Nephron progenitor cell (in vitro differentiated cells): ENCODE data around the gene RECQL.

ENCODE experiments used
- DNase-seq: peaks from one replicate; pipeline ENCODE4 v3.0.0; 2021
- H3K27ac Mint-ChIP-seq: 2 replicates; pipeline ENCODE4 v1.8.0; 2021; ENCODE audit warnings: mild to moderate bottlenecking, moderate library complexity, mixed read lengths
- H3K27me3 Mint-ChIP-seq: 2 replicates; pipeline ENCODE4 v1.8.0; 2021; ENCODE audit warnings: mild to moderate bottlenecking, low read depth, mixed read lengths; ENCODE audit not compliant: poor library complexity
- H3K36me3 Mint-ChIP-seq: 2 replicates; pipeline ENCODE4 v1.8.0; 2021; ENCODE audit warnings: low read depth, mixed read lengths
- H3K4me1 Mint-ChIP-seq: 2 replicates; pipeline ENCODE4 v1.8.0; 2021; ENCODE audit warnings: mixed read lengths
- H3K4me3 Mint-ChIP-seq: 2 replicates; pipeline ENCODE4 v1.8.0; 2021; ENCODE audit warnings: mild to moderate bottlenecking, moderate library complexity, mixed read lengths
- H3K9me3 Mint-ChIP-seq: 2 replicates; pipeline ENCODE4 v1.8.0; 2021; ENCODE audit warnings: mild to moderate bottlenecking, moderate library complexity, mixed read lengths
- TF ChIP-seq, protein P1 (sequence below): fragments of 200-600 bp; sonication (generic); IDR thresholded peaks from 2 replicates; pipeline ENCODE4 v1.5.0; 2021; ENCODE audit warnings: antibody characterized with exemption

The RECQL gene

DNA sequence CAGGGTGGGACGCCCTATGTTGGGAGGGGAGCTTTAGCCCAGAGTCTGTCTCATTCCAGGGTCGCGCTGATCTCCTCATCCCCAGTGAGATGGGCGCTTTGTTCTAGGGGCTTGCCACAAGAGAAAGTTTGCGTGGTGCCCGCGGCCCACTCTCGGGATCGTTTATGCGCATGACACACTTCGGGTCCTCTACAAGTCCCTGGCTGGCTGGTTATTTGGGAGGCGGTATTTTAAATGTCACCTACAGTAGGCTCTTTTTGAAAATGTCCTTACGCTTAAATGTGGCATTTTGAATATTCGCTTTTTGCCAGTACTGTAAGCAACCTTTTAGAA is 695 bp upstream of the RECQL start:
- TF ChIP-seq, protein P1, sequence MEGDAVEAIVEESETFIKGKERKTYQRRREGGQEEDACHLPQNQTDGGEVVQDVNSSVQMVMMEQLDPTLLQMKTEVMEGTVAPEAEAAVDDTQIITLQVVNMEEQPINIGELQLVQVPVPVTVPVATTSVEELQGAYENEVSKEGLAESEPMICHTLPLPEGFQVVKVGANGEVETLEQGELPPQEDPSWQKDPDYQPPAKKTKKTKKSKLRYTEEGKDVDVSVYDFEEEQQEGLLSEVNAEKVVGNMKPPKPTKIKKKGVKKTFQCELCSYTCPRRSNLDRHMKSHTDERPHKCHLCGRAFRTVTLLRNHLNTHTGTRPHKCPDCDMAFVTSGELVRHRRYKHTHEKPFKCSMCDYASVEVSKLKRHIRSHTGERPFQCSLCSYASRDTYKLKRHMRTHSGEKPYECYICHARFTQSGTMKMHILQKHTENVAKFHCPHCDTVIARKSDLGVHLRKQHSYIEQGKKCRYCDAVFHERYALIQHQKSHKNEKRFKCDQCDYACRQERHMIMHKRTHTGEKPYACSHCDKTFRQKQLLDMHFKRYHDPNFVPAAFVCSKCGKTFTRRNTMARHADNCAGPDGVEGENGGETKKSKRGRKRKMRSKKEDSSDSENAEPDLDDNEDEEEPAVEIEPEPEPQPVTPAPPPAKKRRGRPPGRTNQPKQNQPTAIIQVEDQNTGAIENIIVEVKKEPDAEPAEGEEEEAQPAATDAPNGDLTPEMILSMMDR, result no peak
- no peak for DNase-seq
- Mint-ChIP-seq H3K36me3 (peaks cover 8% of the 10 kb centered on the region), H3K27ac (no peak overlapping the region), H3K9me3 (no peaks in the 10 kb centered on the region), H3K27me3 (no peaks in the 10 kb centered on the region), H3K4me1 (peaks cover 23% of the 10 kb centered on the region), H3K4me3 (no peak overlapping the region)

DNA sequence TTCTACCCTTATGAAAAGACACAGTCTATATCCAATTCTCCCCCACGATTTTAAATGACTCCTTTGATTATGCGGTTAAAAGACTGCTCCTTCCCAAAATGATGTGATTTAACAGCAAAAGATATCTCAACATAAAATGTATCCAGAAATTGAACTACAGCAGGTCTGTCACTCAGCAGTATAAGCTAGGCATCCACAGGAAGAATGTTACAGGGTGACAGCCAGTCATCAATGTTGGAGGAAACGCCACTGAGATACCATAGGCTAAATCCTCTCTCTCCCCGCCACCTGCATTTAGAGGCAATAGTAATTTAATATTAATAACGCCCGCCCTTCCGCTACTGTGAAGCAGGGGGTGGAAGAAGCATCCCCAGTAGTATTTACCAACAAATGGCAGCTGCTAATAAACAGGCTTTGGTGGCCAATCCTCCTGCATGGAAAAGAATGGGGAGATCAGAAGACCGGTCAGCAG is 613 bp downstream of the RECQL start:
- Mint-ChIP-seq H3K4me3 (no peak overlapping the region), H3K4me1 (peaks cover 23% of the 10 kb centered on the region), H3K9me3 (no peaks in the 10 kb centered on the region), H3K27ac (no peak overlapping the region), H3K27me3 (no peaks in the 10 kb centered on the region), H3K36me3 (peaks cover 8% of the 10 kb centered on the region)
- TF ChIP-seq, protein P1, result no peak
- DNase-seq, result no peak

DNA sequence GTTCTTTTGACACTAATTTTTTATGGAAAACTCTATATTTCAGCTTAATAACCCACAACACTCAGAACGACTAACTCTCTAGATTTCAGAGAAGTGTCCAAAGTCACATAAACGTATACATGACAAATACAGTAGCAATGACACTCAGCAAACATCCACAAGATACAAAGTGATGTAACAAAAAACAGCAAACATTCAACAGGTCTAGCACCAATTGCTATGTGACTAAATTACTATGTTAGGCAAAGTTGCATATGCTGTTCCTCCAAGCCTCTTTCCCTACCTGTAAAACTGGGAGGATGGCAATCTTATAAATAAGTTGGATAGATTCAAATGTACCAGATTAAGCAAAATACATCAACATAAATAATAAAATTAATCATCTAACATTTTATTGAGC is 1.7 kb downstream of the RECQL start:
- Mint-ChIP-seq H3K4me3 (no peak overlapping the region), H3K36me3 (peaks cover 11% of the 10 kb centered on the region), H3K27ac (no peak overlapping the region), H3K4me1 (peaks cover 23% of the 10 kb centered on the region), H3K27me3 (no peaks in the 10 kb centered on the region), H3K9me3 (no peaks in the 10 kb centered on the region)
- TF ChIP-seq, protein P1, result no peak
- DNase-seq, result no peak

DNA sequence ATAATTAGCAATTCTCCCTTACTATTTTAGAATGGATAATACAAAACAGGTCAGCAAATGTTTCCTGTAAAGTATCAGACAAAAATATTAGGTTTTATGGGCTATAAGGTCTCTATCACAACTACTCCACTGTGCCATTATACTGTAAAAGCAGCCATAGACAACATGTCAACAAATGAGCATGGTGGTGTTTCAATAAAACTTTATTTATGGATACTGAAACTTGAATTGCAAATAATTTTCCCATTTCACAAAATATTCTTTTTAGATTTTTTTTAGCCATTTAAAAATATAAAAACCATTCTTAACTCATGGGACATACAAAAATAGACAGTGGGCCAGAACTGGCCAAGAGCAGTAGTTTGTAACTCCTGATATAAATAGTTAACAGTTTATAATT is 15.4 kb downstream of the RECQL start:
- Mint-ChIP-seq H3K27me3 (no peaks in the 10 kb centered on the region), H3K27ac (no peak overlapping the region), H3K9me3 (no peaks in the 10 kb centered on the region), H3K36me3 (peaks cover 28% of the 10 kb centered on the region), H3K4me3 (no peak overlapping the region), H3K4me1 (no peaks in the 10 kb centered on the region)
- DNase-seq, result no peak
- TF ChIP-seq, protein P1, result no peak

DNA sequence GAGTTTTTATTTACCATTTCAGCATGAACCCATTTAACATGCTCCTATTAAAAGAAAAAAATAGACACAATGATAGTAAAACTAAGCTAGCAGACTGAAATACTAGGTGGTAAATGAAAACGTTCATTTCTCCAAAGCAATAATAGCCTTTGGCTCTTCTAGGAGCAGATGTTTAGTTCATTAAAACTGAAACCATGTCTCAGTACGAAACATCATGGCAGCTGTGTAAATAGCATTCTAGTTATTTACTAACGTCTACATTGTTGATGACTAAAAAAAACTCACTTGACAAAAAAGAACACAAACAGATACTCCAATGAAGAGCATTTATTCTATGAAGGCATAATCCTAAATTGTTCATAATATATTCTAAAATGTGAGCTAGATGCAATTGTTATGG is 17.9 kb downstream of the RECQL start:
- TF ChIP-seq, protein P1, result no peak
- Mint-ChIP-seq H3K27me3 (no peaks in the 10 kb centered on the region), H3K4me1 (no peaks in the 10 kb centered on the region), H3K27ac (no peak overlapping the region), H3K9me3 (no peaks in the 10 kb centered on the region), H3K36me3 (peaks cover 13% of the 10 kb centered on the region), H3K4me3 (no peak overlapping the region)
- DNase-seq, result no peak

DNA sequence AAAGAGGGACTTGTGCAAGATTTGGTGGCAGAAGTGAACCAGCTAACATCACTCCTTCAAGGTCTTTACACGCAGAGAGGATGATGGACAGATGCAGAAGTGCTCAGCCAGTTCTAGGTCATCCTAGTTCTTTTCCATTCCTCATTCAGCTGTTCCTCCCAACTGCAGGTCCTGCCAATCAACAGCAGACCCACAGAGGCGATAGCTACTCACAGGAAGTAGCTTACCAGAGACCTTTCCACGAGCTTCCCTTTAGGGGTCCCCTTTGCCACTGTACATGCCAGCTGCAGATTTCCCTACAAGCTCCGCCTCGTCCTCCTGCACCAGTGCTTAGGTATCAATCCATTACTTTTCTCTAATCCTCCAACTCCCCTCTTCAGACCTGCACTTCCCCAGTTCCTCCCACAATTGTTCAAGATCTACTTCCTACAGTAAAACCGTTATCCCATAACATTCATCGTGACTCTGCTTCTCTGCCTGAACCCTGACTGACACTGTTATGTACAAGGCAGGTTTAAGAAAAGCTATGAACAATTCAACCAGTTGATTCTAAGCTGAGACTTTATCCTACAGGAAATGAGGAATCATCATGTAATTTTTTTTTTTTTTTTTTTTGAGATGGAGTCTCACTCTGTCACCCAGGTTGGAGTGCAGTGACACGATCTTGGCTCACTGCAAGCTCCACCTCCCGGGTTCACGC is 22.5 kb downstream of the RECQL start:
- H3K27me3 Mint-ChIP-seq, result no peaks in the 10 kb centered on the region
- TF ChIP-seq, protein P1, result no peak
- no peak overlapping the region for H3K27ac Mint-ChIP-seq
- H3K36me3 Mint-ChIP-seq, result no peaks in the 10 kb centered on the region
- no peaks in the 10 kb centered on the region for H3K9me3 Mint-ChIP-seq
- DNase-seq, result no peak
- H3K4me3 Mint-ChIP-seq, result no peak overlapping the region
- no peaks in the 10 kb centered on the region for H3K4me1 Mint-ChIP-seq
